HG02884 (cell line): ENCODE results near the gene HSPG2.

ENCODE experiments used
- ATAC-seq: cut with Tn5 transposase; IDR thresholded peaks from one replicate; pipeline ENCODE4 v1.9.1; 2021; ENCODE audit warnings: mild to moderate bottlenecking, moderate library complexity; ENCODE audit not compliant: unreplicated experiment

Gene HSPG2

GRCh38 chr1:21901473-21901847 is 35.6 kb downstream of the HSPG2 start:
- ATAC-seq = no peak

- ATAC-seq = no peak
These were observed 36.2 kb downstream of the HSPG2 start for GRCh38 chr1:21900766-21901472.

- ATAC-seq = no peak
These were observed 37.1 kb downstream of the HSPG2 start for GRCh38 chr1:21899987-21900386.

- no peak for ATAC-seq
These were observed 37.8 kb downstream of the HSPG2 start for GRCh38 chr1:21899267-21899810.

GRCh38 chr1:21898326-21899200 is 38.5 kb downstream of the HSPG2 start:
- no peak for ATAC-seq

- no peak for ATAC-seq
These were observed 39.3 kb downstream of the HSPG2 start for GRCh38 chr1:21897844-21898243.

GRCh38 chr1:21896652-21897532 is 40.2 kb downstream of the HSPG2 start:
- no peak for ATAC-seq

GRCh38 chr1:21896026-21896425 is 41.1 kb downstream of the HSPG2 start:
- ATAC-seq = no peak

GRCh38 chr1:21894034-21894881 is 42.9 kb downstream of the HSPG2 start:
- ATAC-seq = no peak

- no peak for ATAC-seq
These were observed 43.9 kb downstream of the HSPG2 start for GRCh38 chr1:21893046-21893805.

GRCh38 chr1:21891621-21892479 is 45.3 kb downstream of the HSPG2 start:
- no peak for ATAC-seq

- no peak for ATAC-seq
These were observed 46.0 kb downstream of the HSPG2 start for GRCh38 chr1:21891081-21891480.

GRCh38 chr1:21888500-21888899 is 48.6 kb downstream of the HSPG2 start:
- no peak for ATAC-seq

GRCh38 chr1:21887796-21888195 is 49.3 kb downstream of the HSPG2 start:
- no peak for ATAC-seq

GRCh38 chr1:21887216-21887736 is 49.8 kb downstream of the HSPG2 start:
- no peak for ATAC-seq

GRCh38 chr1:21886486-21887215 is 50.5 kb downstream of the HSPG2 start:
- ATAC-seq = no peak

- ATAC-seq = no peak
These were observed 51.7 kb downstream of the HSPG2 start for GRCh38 chr1:21885236-21886037.
